HL-60/S4 treated with retinoic acid at 250 ng/mL for 4 days and 3 days (cell line): ENCODE results near the gene TENT4A.

Experiments
- in situ Hi-C: fragments of 300-500 bp; cut with MboI; formaldehyde crosslinking; loops from 2 replicates; pipeline ENCODE4 v1.7.0; 2022; ENCODE audit warnings: low sequenced_read_pairs

TENT4A gene

GRCh38 chr5:6700074-6700684, 13.1 kb upstream of the TENT4A start:
- in situ Hi-C loops = no loop called here

GRCh38 chr5:6700685-6701355, 12.4 kb upstream of the TENT4A start:
- in situ Hi-C loops = no loop called here

- in situ Hi-C loops = no loop called here
Observed at GRCh38 chr5:6701491-6701890, 11.7 kb upstream of the TENT4A start.

- in situ Hi-C loops = no loop called here
Observed at GRCh38 chr5:6702633-6703032, 10.6 kb upstream of the TENT4A start.

GRCh38 chr5:6703806-6704205, 9.4 kb upstream of the TENT4A start:
- in situ Hi-C loops = no loop called here

GRCh38 chr5:6704361-6704851, 8.8 kb upstream of the TENT4A start:
- in situ Hi-C loops = no loop called here

- in situ Hi-C loops = no loop called here
Observed at GRCh38 chr5:6705088-6705487, 8.1 kb upstream of the TENT4A start.

- in situ Hi-C loops = no loop called here
Observed at GRCh38 chr5:6705959-6706358, 7.3 kb upstream of the TENT4A start.

GRCh38 chr5:6707852-6708251, 5.4 kb upstream of the TENT4A start:
- in situ Hi-C loops = no loop called here

GRCh38 chr5:6708814-6709213, 4.4 kb upstream of the TENT4A start:
- in situ Hi-C loops = no loop called here

GRCh38 chr5:6710070-6710469, 3.2 kb upstream of the TENT4A start:
- in situ Hi-C loops = no loop called here

- in situ Hi-C loops = no loop called here
Observed at GRCh38 chr5:6710551-6711318, 2.5 kb upstream of the TENT4A start.

- in situ Hi-C loops = no loop called here
Observed at GRCh38 chr5:6711409-6712141, 1.7 kb upstream of the TENT4A start.

GRCh38 chr5:6712142-6712576, 1.1 kb upstream of the TENT4A start:
- in situ Hi-C loops = no loop called here

GRCh38 chr5:6712577-6713273, 507 bp upstream of the TENT4A start:
- in situ Hi-C loops = no loop called here

- in situ Hi-C loops = no loop called here
Observed at GRCh38 chr5:6714226-6715041, 1.2 kb downstream of the TENT4A start.

GRCh38 chr5:6715271-6715670, 2.0 kb downstream of the TENT4A start:
- in situ Hi-C loops = no loop called here

- in situ Hi-C loops = no loop called here
Observed at GRCh38 chr5:6715758-6716628, 2.8 kb downstream of the TENT4A start.

GRCh38 chr5:6716629-6717149, 3.5 kb downstream of the TENT4A start:
- in situ Hi-C loops = no loop called here
